Measurements from ENCODE around the gene FAM25C. TPM values are rescaled to one million over a fixed set of nuclear protein-coding genes. Genes with fewer than 3 reads are reported as not detected.
"Not testable (repeated sequence)": the region's sequence is repeated elsewhere in the genome, so short reads cannot be mapped to it uniquely, and the experiment has no call there.

FAM25C gene
- not detected for total RNA-seq
- long read RNA-seq, donor 1: 0 reads
- long read RNA-seq, donor 2, partial matches to known transcripts: 0 of 2 reads
- long read RNA-seq, donor 2, other reads (novel, unspliced or antisense): 0 of 2 reads

DNA sequence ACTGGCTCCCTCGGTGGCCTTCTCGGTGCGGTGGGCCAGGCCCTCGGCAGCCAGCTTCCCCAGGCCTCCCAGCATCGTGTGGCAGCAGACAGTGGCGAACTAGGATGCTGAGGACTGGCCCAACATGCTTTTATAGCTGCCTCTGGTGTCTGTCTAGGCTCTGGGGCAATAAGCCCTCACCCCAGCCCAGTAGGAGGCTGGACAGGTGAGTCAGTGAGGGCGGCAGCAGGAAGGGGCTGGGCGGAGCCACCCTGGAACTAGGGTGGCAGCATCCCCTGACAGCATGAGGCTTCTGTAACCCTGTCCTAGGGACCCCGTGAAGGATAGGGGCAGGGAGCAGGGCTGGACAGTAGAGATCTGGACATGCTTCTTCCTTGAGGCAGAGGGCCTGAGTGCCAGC, at the start of gene FAM25C:
Gene FAM25C, minus strand, starts transcription at position 101 of the 400 bp plus-strand sequence. Its CDS starts 26 bp downstream, at position 75.
- H3K9me3 ChIP-seq; ATAC-seq; H3K4me1 ChIP-seq (ENCODE audit: low read depth); DNase-seq; intact Hi-C loops (cut with DNase I, micrococcal nuclease); H3K36me3 ChIP-seq (ENCODE audit: low read depth); H3K4me3 ChIP-seq: not testable (repeated sequence)

- intact Hi-C loops (cut with DNase I, micrococcal nuclease); ATAC-seq; H3K9me3 ChIP-seq: not testable (repeated sequence)
Observed at GRCh38 chr10:48044557-48044956, 45.0 kb upstream of the FAM25C start.

DNA sequence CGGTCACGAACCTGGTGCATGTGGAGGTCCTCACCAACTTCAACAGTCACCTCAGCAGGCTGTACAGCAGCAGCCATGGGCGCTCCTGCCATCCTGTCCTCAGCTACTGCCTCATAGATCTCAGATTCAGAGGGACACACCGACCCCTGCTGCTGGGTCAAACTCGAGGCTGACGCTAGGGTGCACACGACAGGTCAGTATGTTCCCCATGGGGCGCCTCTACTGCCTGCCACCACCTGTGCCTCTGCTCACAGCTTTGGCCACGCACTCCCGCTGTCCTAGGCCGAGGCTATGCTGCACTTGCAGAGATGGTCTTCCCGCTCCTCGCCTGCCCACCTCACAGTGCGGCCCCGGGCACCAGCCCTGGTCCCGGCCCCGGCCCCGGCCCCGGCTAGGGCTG, 31.8 kb upstream of the FAM25C start:
- intact Hi-C loops (cut with DNase I, micrococcal nuclease); H3K9me3 ChIP-seq; H3K36me3 ChIP-seq (ENCODE audit: low read depth); ATAC-seq; H3K4me1 ChIP-seq (ENCODE audit: low read depth); DNase-seq; H3K4me3 ChIP-seq: not testable (repeated sequence)

More at GRCh38 chr10:48044557-48044956, 45.0 kb upstream of the FAM25C start:
- H3K4me3 ChIP-seq; H3K36me3 ChIP-seq (ENCODE audit: low read depth); H3K4me1 ChIP-seq (ENCODE audit: low read depth); DNase-seq: not testable (repeated sequence)

GRCh38 chr10:48002306-48002705, 2.7 kb upstream of the FAM25C start:
- intact Hi-C loops (cut with DNase I, micrococcal nuclease); H3K4me3 ChIP-seq; DNase-seq; ATAC-seq; H3K36me3 ChIP-seq (ENCODE audit: low read depth); H3K9me3 ChIP-seq; H3K4me1 ChIP-seq (ENCODE audit: low read depth): not testable (repeated sequence)

DNA sequence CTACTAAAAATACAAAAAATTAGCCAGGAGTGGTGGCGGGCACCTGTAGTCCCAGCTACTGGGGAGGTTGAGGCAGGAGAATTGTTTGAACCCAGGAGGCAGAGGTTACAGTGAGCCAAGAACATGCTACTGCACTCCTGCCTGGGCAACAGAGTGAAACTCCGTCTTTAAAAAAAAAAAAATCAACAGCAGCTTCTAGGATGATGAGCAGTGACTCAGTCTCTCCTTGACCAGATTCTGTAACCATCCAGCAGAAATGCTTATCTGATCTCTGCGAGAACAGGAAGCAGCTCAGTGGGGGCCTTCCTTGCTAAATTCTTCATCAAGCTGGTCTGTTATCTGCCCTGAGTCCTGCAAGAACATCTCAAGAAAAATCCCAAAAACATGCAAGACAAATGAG, 5.5 kb downstream of the FAM25C start:
- intact Hi-C loops (cut with DNase I, micrococcal nuclease); H3K9me3 ChIP-seq; H3K4me3 ChIP-seq; H3K4me1 ChIP-seq (ENCODE audit: low read depth); H3K36me3 ChIP-seq (ENCODE audit: low read depth); ATAC-seq; DNase-seq: not testable (repeated sequence)

- H3K4me3 ChIP-seq; ATAC-seq; DNase-seq; H3K36me3 ChIP-seq (ENCODE audit: low read depth); intact Hi-C loops (cut with DNase I, micrococcal nuclease); H3K4me1 ChIP-seq (ENCODE audit: low read depth); H3K9me3 ChIP-seq: not testable (repeated sequence)
Observed at GRCh38 chr10:47992560-47992959, 7.0 kb downstream of the FAM25C start.

DNA sequence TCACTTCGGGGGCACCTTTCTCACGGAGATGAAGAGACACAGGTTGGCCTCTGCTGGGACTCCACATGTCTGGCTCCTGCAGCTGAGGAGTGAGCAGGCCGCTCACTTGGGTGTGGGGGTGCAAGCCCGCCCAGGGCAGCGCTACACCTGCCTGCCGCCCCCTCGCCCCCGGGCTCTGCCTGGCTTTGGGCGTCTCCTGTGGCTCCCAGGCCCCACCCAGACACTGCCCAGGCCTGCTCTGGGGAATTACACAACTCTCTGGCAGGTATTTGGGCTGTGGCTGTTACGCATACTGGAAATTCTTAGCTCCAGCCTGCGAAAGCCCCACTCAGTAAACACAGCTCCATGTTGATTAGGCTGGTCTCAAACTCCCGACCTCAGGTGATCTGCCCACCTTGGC, 7.9 kb downstream of the FAM25C start:
- intact Hi-C loops (cut with DNase I, micrococcal nuclease); H3K4me1 ChIP-seq (ENCODE audit: low read depth); H3K36me3 ChIP-seq (ENCODE audit: low read depth); DNase-seq; H3K9me3 ChIP-seq; ATAC-seq; H3K4me3 ChIP-seq: not testable (repeated sequence)

DNA sequence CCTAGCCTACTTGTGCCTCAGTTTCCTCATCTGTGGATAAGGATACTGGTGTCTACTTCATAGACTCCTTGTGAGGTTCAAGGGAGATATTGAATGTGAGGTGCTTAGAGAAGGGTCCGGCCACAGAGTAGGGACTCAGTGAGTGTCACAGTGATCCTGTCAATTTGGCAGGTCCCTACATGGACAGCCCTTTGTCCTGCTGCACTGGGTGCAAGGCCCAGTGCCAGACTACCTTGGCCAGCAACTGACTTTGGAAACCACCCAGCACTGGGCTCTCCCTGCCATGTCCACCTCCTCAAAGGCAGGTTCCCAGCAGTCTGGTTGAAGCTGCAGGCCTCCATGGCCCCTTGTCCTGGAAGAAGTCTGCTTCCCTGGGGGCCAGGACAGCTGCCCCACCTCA, 9.5 kb downstream of the FAM25C start:
- H3K4me3 ChIP-seq; ATAC-seq; DNase-seq; H3K9me3 ChIP-seq; H3K36me3 ChIP-seq (ENCODE audit: low read depth); H3K4me1 ChIP-seq (ENCODE audit: low read depth); intact Hi-C loops (cut with DNase I, micrococcal nuclease): not testable (repeated sequence)

- H3K4me3 ChIP-seq; DNase-seq; H3K36me3 ChIP-seq (ENCODE audit: low read depth); ATAC-seq; H3K4me1 ChIP-seq (ENCODE audit: low read depth); H3K9me3 ChIP-seq; intact Hi-C loops (cut with DNase I, micrococcal nuclease): not testable (repeated sequence)
Observed at GRCh38 chr10:47989542-47989950, 10.0 kb downstream of the FAM25C start.

- H3K36me3 ChIP-seq (ENCODE audit: low read depth); ATAC-seq; H3K9me3 ChIP-seq; H3K4me1 ChIP-seq (ENCODE audit: low read depth); intact Hi-C loops (cut with DNase I, micrococcal nuclease); DNase-seq; H3K4me3 ChIP-seq: not testable (repeated sequence)
Observed at GRCh38 chr10:47988718-47989541, 10.7 kb downstream of the FAM25C start.

DNA sequence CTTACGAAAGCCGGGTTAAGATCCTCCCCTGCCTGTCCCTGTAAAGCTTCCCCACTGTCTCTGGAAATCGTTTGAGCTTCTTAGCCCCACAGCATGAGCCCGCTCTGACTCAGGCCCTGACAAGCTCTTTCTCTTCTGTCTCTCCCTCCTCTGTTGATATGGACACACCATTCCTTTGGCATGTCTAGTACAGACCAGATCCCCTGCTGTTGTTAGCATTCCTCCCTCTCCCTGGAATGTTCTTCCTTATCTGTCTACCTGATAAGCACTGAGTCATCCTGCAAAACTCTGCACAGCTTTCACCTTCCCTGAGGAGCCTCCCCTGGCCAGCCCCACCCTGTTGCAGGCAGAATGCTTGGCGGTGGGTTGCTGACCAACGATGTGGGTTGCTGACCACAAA, 11.6 kb downstream of the FAM25C start:
- H3K9me3 ChIP-seq; intact Hi-C loops (cut with DNase I, micrococcal nuclease); DNase-seq; H3K4me3 ChIP-seq; H3K36me3 ChIP-seq (ENCODE audit: low read depth); H3K4me1 ChIP-seq (ENCODE audit: low read depth): not testable (repeated sequence)
- peak; percentile 92 for ATAC-seq

GRCh38 chr10:47986413-47987230, 13.0 kb downstream of the FAM25C start:
- DNase-seq: peak in 1 of 3 donors; percentile 23
- not testable (repeated sequence) for H3K4me3 ChIP-seq

GRCh38 chr10:47975409-47975808, 24.2 kb downstream of the FAM25C start:
- ATAC-seq; H3K4me3 ChIP-seq; DNase-seq; H3K9me3 ChIP-seq; intact Hi-C loops (cut with DNase I, micrococcal nuclease); H3K36me3 ChIP-seq (ENCODE audit: low read depth); H3K4me1 ChIP-seq (ENCODE audit: low read depth): not testable (repeated sequence)

More at GRCh38 chr10:47986413-47987230, 13.0 kb downstream of the FAM25C start:
- H3K4me1 ChIP-seq (ENCODE audit: low read depth); intact Hi-C loops (cut with DNase I, micrococcal nuclease); H3K9me3 ChIP-seq; H3K36me3 ChIP-seq (ENCODE audit: low read depth): not testable (repeated sequence)
- ATAC-seq: peak; percentile 83

DNA sequence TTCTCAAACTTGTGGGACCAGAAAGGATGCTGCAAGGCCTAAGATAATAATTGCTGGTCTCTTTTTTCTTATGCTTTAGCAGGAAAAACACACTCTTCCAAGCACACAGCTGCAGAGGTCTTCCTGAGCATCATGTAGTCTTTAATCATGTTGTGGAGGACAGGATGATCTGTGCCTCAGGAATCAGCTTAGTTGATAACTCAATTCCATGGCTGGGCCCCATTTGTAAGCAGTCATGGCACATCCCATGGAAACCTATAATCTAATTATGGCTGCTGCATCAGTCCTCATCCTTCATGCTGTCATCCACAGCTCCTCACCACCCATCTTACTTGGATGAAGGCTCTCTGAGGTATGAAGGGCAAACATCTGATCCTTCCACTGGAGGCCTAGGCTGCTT, 26.5 kb downstream of the FAM25C start:
- H3K36me3 ChIP-seq (ENCODE audit: low read depth); DNase-seq; H3K9me3 ChIP-seq; intact Hi-C loops (cut with DNase I, micrococcal nuclease); H3K4me1 ChIP-seq (ENCODE audit: low read depth); H3K4me3 ChIP-seq; ATAC-seq: not testable (repeated sequence)
